HUES64 (cell line): ENCODE data around the gene FXYD3.

Experiments used
- H3K27ac ChIP-seq: 2 replicates; pipeline ENCODE4 v1.7.0; 2013; ENCODE audit warnings: low read depth, low read length, inconsistent platforms
- H3K27me3 ChIP-seq: 2 replicates; pipeline ENCODE4 v1.6.1; 2013; ENCODE audit warnings: mild to moderate bottlenecking, low read length; ENCODE audit not compliant: insufficient read depth
- H3K36me3 ChIP-seq: 2 replicates; pipeline ENCODE4 v1.6.1; 2013; ENCODE audit warnings: mild to moderate bottlenecking, low read length; ENCODE audit not compliant: insufficient read depth
- H3K4me1 ChIP-seq: 2 replicates; pipeline ENCODE4 v1.6.1; 2013; ENCODE audit warnings: mild to moderate bottlenecking, low read length, moderate library complexity; ENCODE audit not compliant: insufficient read depth
- H3K4me3 ChIP-seq: 2 replicates; pipeline ENCODE4 v1.5.1; 2013; ENCODE audit warnings: mild to moderate bottlenecking, low read length, moderate library complexity
- H3K9ac ChIP-seq: 2 replicates; pipeline ENCODE4 v1.6.1; 2013; ENCODE audit warnings: mild to moderate bottlenecking, low read depth, low read length
- H3K9me3 ChIP-seq: 2 replicates; pipeline ENCODE4 v1.6.1; 2013; ENCODE audit warnings: low read depth, low read length; ENCODE audit not compliant: insufficient read depth
- WGBS: fragments of 150-250, 120-280 bp; methylation state at CpG from one replicate; pipeline ENCODE4 v1.1.7; 2013; ENCODE audit warnings: missing lambda C conversion rate; 5-methylcytosine and 5-hydroxymethylcytosine counted together

Gene FXYD3

GRCh38 chr19:35109395-35110112, 6.1 kb upstream of the FXYD3 start:
- 90% methylated on average over 22 of the region's 22 CpGs for WGBS
- no peaks in the 10 kb centered on the region for H3K27me3 ChIP-seq
- no peaks in the 10 kb centered on the region for H3K9me3 ChIP-seq
- no peak overlapping the region for H3K27ac ChIP-seq
- H3K9ac ChIP-seq = 0 out of 2 replicates have a peak overlapping the region, but pooled peaks have one; percentile 26
- H3K36me3 ChIP-seq = no peaks in the 10 kb centered on the region
- H3K4me3 ChIP-seq = no peak overlapping the region
- peaks cover 9% of the 10 kb centered on the region for H3K4me1 ChIP-seq

GRCh38 chr19:35110974-35111373, 4.6 kb upstream of the FXYD3 start:
- Histone ChIP-seq H3K4me3 (no peak overlapping the region), H3K9ac (no peak overlapping the region), H3K36me3 (no peaks in the 10 kb centered on the region), H3K27ac (no peak overlapping the region), H3K27me3 (no peaks in the 10 kb centered on the region), H3K9me3 (no peaks in the 10 kb centered on the region), H3K4me1 (peaks cover 9% of the 10 kb centered on the region)
- 73% methylated on average over 5 of the region's 9 CpGs for WGBS

- Histone ChIP-seq H3K9me3 (no peaks in the 10 kb centered on the region), H3K4me1 (peaks cover 9% of the 10 kb centered on the region)
- WGBS = 91% methylated on average over 15 of the region's 15 CpGs
Measured at GRCh38 chr19:35112995-35113688, 2.5 kb upstream of the FXYD3 start.

GRCh38 chr19:35114353-35115176, 1.1 kb upstream of the FXYD3 start:
- no peak overlapping the region for H3K27ac ChIP-seq
- H3K27me3 ChIP-seq = no peaks in the 10 kb centered on the region
- 19% methylated on average over 23 of the region's 23 CpGs for WGBS
- H3K4me1 ChIP-seq = peaks cover 14% of the 10 kb centered on the region
- no peak overlapping the region for H3K9ac ChIP-seq
- H3K4me3 ChIP-seq = peak overlapping the region; percentile 47
- H3K9me3 ChIP-seq = no peaks in the 10 kb centered on the region
- H3K36me3 ChIP-seq = no peaks in the 10 kb centered on the region

More at GRCh38 chr19:35112995-35113688, 2.5 kb upstream of the FXYD3 start:
- H3K36me3 ChIP-seq = no peaks in the 10 kb centered on the region
- H3K4me3 ChIP-seq = no peak overlapping the region
- no peak overlapping the region for H3K27ac ChIP-seq
- no peak overlapping the region for H3K9ac ChIP-seq
- no peaks in the 10 kb centered on the region for H3K27me3 ChIP-seq

GRCh38 chr19:35116072-35116801, 614 bp downstream of the FXYD3 start:
- H3K27me3 ChIP-seq = no peaks in the 10 kb centered on the region
- H3K9me3 ChIP-seq = no peaks in the 10 kb centered on the region
- H3K36me3 ChIP-seq = no peaks in the 10 kb centered on the region
- H3K4me1 ChIP-seq = peaks cover 9% of the 10 kb centered on the region; the same call in 1 of the 2 replicates
- H3K9ac ChIP-seq = no peak overlapping the region
- H3K27ac ChIP-seq = no peak overlapping the region
- no peak overlapping the region for H3K4me3 ChIP-seq
- 82% methylated on average over 12 of the region's 13 CpGs for WGBS

- H3K4me3 ChIP-seq = no peak overlapping the region
- H3K9me3 ChIP-seq = no peaks in the 10 kb centered on the region
- no peak overlapping the region for H3K27ac ChIP-seq
- peaks cover 9% of the 10 kb centered on the region; the same call in 1 of the 2 replicates for H3K4me1 ChIP-seq
- H3K36me3 ChIP-seq = no peaks in the 10 kb centered on the region
- H3K9ac ChIP-seq = no peak overlapping the region
- H3K27me3 ChIP-seq = no peaks in the 10 kb centered on the region
- 70% methylated on average over 8 of the region's 8 CpGs for WGBS
Measured at GRCh38 chr19:35117116-35117515, 1.5 kb downstream of the FXYD3 start.

GRCh38 chr19:35117799-35118198, 2.2 kb downstream of the FXYD3 start:
- no peaks in the 10 kb centered on the region for H3K9me3 ChIP-seq
- no peak overlapping the region for H3K27ac ChIP-seq
- no peak overlapping the region for H3K9ac ChIP-seq
- H3K4me3 ChIP-seq = no peak overlapping the region
- H3K36me3 ChIP-seq = no peaks in the 10 kb centered on the region
- 82% methylated on average over 11 of the region's 11 CpGs for WGBS
- peaks cover 13% of the 10 kb centered on the region; the same call in 1 of the 2 replicates for H3K4me1 ChIP-seq
- no peaks in the 10 kb centered on the region for H3K27me3 ChIP-seq

GRCh38 chr19:35118268-35119020, 2.8 kb downstream of the FXYD3 start:
- H3K27ac ChIP-seq = no peak overlapping the region
- 82% methylated on average over 12 of the region's 13 CpGs for WGBS
- no peaks in the 10 kb centered on the region for H3K36me3 ChIP-seq
- peaks cover 20% of the 10 kb centered on the region for H3K4me1 ChIP-seq
- no peak overlapping the region for H3K4me3 ChIP-seq
- no peaks in the 10 kb centered on the region for H3K27me3 ChIP-seq
- H3K9ac ChIP-seq = no peak overlapping the region
- no peaks in the 10 kb centered on the region for H3K9me3 ChIP-seq

GRCh38 chr19:35119091-35119490, 3.5 kb downstream of the FXYD3 start:
- Histone ChIP-seq H3K9ac (no peak overlapping the region), H3K27me3 (no peaks in the 10 kb centered on the region), H3K4me3 (no peak overlapping the region), H3K4me1 (peaks cover 20% of the 10 kb centered on the region), H3K9me3 (no peaks in the 10 kb centered on the region), H3K36me3 (no peaks in the 10 kb centered on the region), H3K27ac (no peak overlapping the region)
- WGBS = 84% methylated on average over 14 of the region's 14 CpGs

GRCh38 chr19:35119578-35120155, 4.0 kb downstream of the FXYD3 start:
- no peaks in the 10 kb centered on the region for H3K9me3 ChIP-seq
- no peaks in the 10 kb centered on the region for H3K27me3 ChIP-seq
- no peaks in the 10 kb centered on the region for H3K36me3 ChIP-seq
- 90% methylated on average over 9 of the region's 9 CpGs for WGBS
- no peak overlapping the region for H3K4me3 ChIP-seq
- no peak overlapping the region for H3K27ac ChIP-seq
- H3K4me1 ChIP-seq = peaks cover 17% of the 10 kb centered on the region
- no peak overlapping the region for H3K9ac ChIP-seq
